Measurements from ENCODE around the gene PHIP. TPM values are rescaled to one million over a fixed set of nuclear protein-coding genes. Genes with fewer than 3 reads are reported as not detected.

PHIP gene
- total and polyA plus RNA-seq, 3 experiments from 2014 or later: 13.4 to 27.0 (median 26.1) TPM

Other genes with a start within 250 kb of the PHIP start
- 1 to 10 TPM; 2.9 to 3.1 TPM for gene IRAK1BP1, start 210.7 kb downstream of the PHIP start, total RNA-seq
- gene IRAK1BP1, start 210.7 kb downstream of the PHIP start, polyA plus RNA-seq: 0.99 TPM
- gene HMGN3, start 156.4 kb upstream of the PHIP start, total RNA-seq: 10 to 100 TPM; 41.4 to 44.5 TPM
- gene HMGN3, start 156.4 kb upstream of the PHIP start, polyA plus RNA-seq: 111 TPM

Data from CD8-positive, alpha-beta memory T cell (primary cell).